ENCODE results near the gene TBC1D1. TPM values are rescaled to one million over a fixed set of nuclear protein-coding genes. Genes with fewer than 3 reads are reported as not detected.

TBC1D1 gene
- total RNA-seq, 1 donor from 2014 or later: 58.5 TPM

- H3K4me3 Mint-ChIP-seq (ENCODE audit: low read depth): no peak overlapping the region
- intact Hi-C loops (cut with micrococcal nuclease): no loop called here
Observed at GRCh38 chr4:38024206-38024509, 133.3 kb downstream of the TBC1D1 start.

GRCh38 chr4:38025665-38026064 is 134.8 kb downstream of the TBC1D1 start:
- Mint-ChIP-seq H3K4me1 (ENCODE audit: low read depth) (peaks cover 9% of the 10 kb centered on the region), H3K36me3 (ENCODE audit: low read depth) (peaks cover 54% of the 10 kb centered on the region), H3K9me3 (no peaks in the 10 kb centered on the region), H3K4me3 (ENCODE audit: low read depth) (no peak overlapping the region), H3K27me3 (ENCODE audit: low read depth) (no peaks in the 10 kb centered on the region), H3K27ac (no peak overlapping the region)
- DNase-seq (ENCODE audit: low spot score): no peak
- intact Hi-C loops (cut with micrococcal nuclease): no loop called here

More at GRCh38 chr4:38024206-38024509, 133.3 kb downstream of the TBC1D1 start:
- Mint-ChIP-seq H3K9me3 (no peaks in the 10 kb centered on the region), H3K4me1 (ENCODE audit: low read depth) (peaks cover 9% of the 10 kb centered on the region), H3K36me3 (ENCODE audit: low read depth) (peaks cover 47% of the 10 kb centered on the region), H3K27ac (no peak overlapping the region), H3K27me3 (ENCODE audit: low read depth) (no peaks in the 10 kb centered on the region)
- DNase-seq (ENCODE audit: low spot score): no peak

- intact Hi-C loops (cut with micrococcal nuclease): no loop called here
- Mint-ChIP-seq H3K27me3 (ENCODE audit: low read depth) (no peaks in the 10 kb centered on the region), H3K4me3 (ENCODE audit: low read depth) (no peak overlapping the region), H3K4me1 (ENCODE audit: low read depth) (peaks cover 9% of the 10 kb centered on the region), H3K9me3 (no peaks in the 10 kb centered on the region), H3K36me3 (ENCODE audit: low read depth) (peaks cover 48% of the 10 kb centered on the region), H3K27ac (no peak overlapping the region)
- DNase-seq (ENCODE audit: low spot score): no peak
Observed at GRCh38 chr4:38026158-38026740, 135.4 kb downstream of the TBC1D1 start.

- Mint-ChIP-seq H3K36me3 (ENCODE audit: low read depth) (peaks cover 23% of the 10 kb centered on the region), H3K4me1 (ENCODE audit: low read depth) (peaks cover 6% of the 10 kb centered on the region), H3K27ac (no peak overlapping the region), H3K9me3 (no peaks in the 10 kb centered on the region), H3K4me3 (ENCODE audit: low read depth) (no peak overlapping the region), H3K27me3 (ENCODE audit: low read depth) (no peaks in the 10 kb centered on the region)
- DNase-seq (ENCODE audit: low spot score): no peak
- intact Hi-C loops (cut with micrococcal nuclease): no loop called here
Observed at GRCh38 chr4:38030023-38030422, 139.1 kb downstream of the TBC1D1 start.

GRCh38 chr4:38034986-38035882 is 144.3 kb downstream of the TBC1D1 start:
- DNase-seq (ENCODE audit: low spot score): no peak
- intact Hi-C loops (cut with micrococcal nuclease): loop anchor here (1.0 to 5.0 kb wide), 3 partner anchors 232 to 583 kb away; a partner anchor contains a TSS
- Mint-ChIP-seq H3K27me3 (ENCODE audit: low read depth) (no peaks in the 10 kb centered on the region), H3K4me3 (ENCODE audit: low read depth) (no peak overlapping the region), H3K36me3 (ENCODE audit: low read depth) (peaks cover 17% of the 10 kb centered on the region), H3K9me3 (no peaks in the 10 kb centered on the region), H3K4me1 (ENCODE audit: low read depth) (no peaks in the 10 kb centered on the region), H3K27ac (no peak overlapping the region)

- no peak for DNase-seq (ENCODE audit: low spot score)
- H3K9me3 Mint-ChIP-seq: no peaks in the 10 kb centered on the region
- no peak overlapping the region for H3K27ac Mint-ChIP-seq
- no peaks in the 10 kb centered on the region for H3K4me1 Mint-ChIP-seq (ENCODE audit: low read depth)
- intact Hi-C loops (cut with micrococcal nuclease): loop anchor here (5.0 kb wide), 2 partner anchors 434 to 584 kb away; a partner anchor contains a TSS
- no peak overlapping the region for H3K4me3 Mint-ChIP-seq (ENCODE audit: low read depth)
- peaks cover 22% of the 10 kb centered on the region for H3K36me3 Mint-ChIP-seq (ENCODE audit: low read depth)
- no peaks in the 10 kb centered on the region for H3K27me3 Mint-ChIP-seq (ENCODE audit: low read depth)
Observed at GRCh38 chr4:38036548-38036947, 145.7 kb downstream of the TBC1D1 start.

GRCh38 chr4:38037612-38038011 is 146.7 kb downstream of the TBC1D1 start:
- Mint-ChIP-seq H3K36me3 (ENCODE audit: low read depth) (peaks cover 23% of the 10 kb centered on the region), H3K27me3 (ENCODE audit: low read depth) (no peaks in the 10 kb centered on the region), H3K9me3 (no peaks in the 10 kb centered on the region), H3K27ac (no peak overlapping the region), H3K4me1 (ENCODE audit: low read depth) (no peaks in the 10 kb centered on the region), H3K4me3 (ENCODE audit: low read depth) (no peak overlapping the region)
- no peak for DNase-seq (ENCODE audit: low spot score)
- intact Hi-C loops (cut with micrococcal nuclease): loop anchor here (5.0 kb wide), 2 partner anchors 435 to 585 kb away; a partner anchor contains a TSS

- no peaks in the 10 kb centered on the region for H3K4me1 Mint-ChIP-seq (ENCODE audit: low read depth)
- H3K27me3 Mint-ChIP-seq (ENCODE audit: low read depth): no peaks in the 10 kb centered on the region
- peaks cover 29% of the 10 kb centered on the region for H3K36me3 Mint-ChIP-seq (ENCODE audit: low read depth)
- no peak for DNase-seq (ENCODE audit: low spot score)
- intact Hi-C loops (cut with micrococcal nuclease): no loop called here
- H3K27ac Mint-ChIP-seq: no peak overlapping the region
- H3K4me3 Mint-ChIP-seq (ENCODE audit: low read depth): no peak overlapping the region
- H3K9me3 Mint-ChIP-seq: no peaks in the 10 kb centered on the region
Observed at GRCh38 chr4:38040619-38041018, 149.7 kb downstream of the TBC1D1 start.

- intact Hi-C loops (cut with micrococcal nuclease): no loop called here
- no peaks in the 10 kb centered on the region for H3K9me3 Mint-ChIP-seq
- no peaks in the 10 kb centered on the region for H3K27me3 Mint-ChIP-seq (ENCODE audit: low read depth)
- peaks cover 30% of the 10 kb centered on the region for H3K36me3 Mint-ChIP-seq (ENCODE audit: low read depth)
- H3K4me3 Mint-ChIP-seq (ENCODE audit: low read depth): no peak overlapping the region
- H3K4me1 Mint-ChIP-seq (ENCODE audit: low read depth): peaks cover 2% of the 10 kb centered on the region
- no peak overlapping the region for H3K27ac Mint-ChIP-seq
- DNase-seq (ENCODE audit: low spot score): no peak
Observed at GRCh38 chr4:38044060-38044459, 153.2 kb downstream of the TBC1D1 start.

- no peaks in the 10 kb centered on the region for H3K27me3 Mint-ChIP-seq (ENCODE audit: low read depth)
- no peaks in the 10 kb centered on the region for H3K9me3 Mint-ChIP-seq
- no peak overlapping the region for H3K27ac Mint-ChIP-seq
- no peak overlapping the region for H3K4me3 Mint-ChIP-seq (ENCODE audit: low read depth)
- intact Hi-C loops (cut with micrococcal nuclease): no loop called here
- H3K36me3 Mint-ChIP-seq (ENCODE audit: low read depth): peaks cover 40% of the 10 kb centered on the region
- no peak for DNase-seq (ENCODE audit: low spot score)
- H3K4me1 Mint-ChIP-seq (ENCODE audit: low read depth): peaks cover 2% of the 10 kb centered on the region
Observed at GRCh38 chr4:38045289-38045988, 154.6 kb downstream of the TBC1D1 start.

- H3K4me3 Mint-ChIP-seq (ENCODE audit: low read depth): no peak overlapping the region
Observed at GRCh38 chr4:38046727-38047489, 156.0 kb downstream of the TBC1D1 start.

GRCh38 chr4:38049545-38050170 is 158.8 kb downstream of the TBC1D1 start:
- H3K36me3 Mint-ChIP-seq (ENCODE audit: low read depth): peaks cover 35% of the 10 kb centered on the region
- no peak for DNase-seq (ENCODE audit: low spot score)
- H3K27ac Mint-ChIP-seq: no peak overlapping the region
- H3K27me3 Mint-ChIP-seq (ENCODE audit: low read depth): no peaks in the 10 kb centered on the region
- no peak overlapping the region for H3K4me3 Mint-ChIP-seq (ENCODE audit: low read depth)
- intact Hi-C loops (cut with micrococcal nuclease): no loop called here
- no peaks in the 10 kb centered on the region for H3K9me3 Mint-ChIP-seq
- H3K4me1 Mint-ChIP-seq (ENCODE audit: low read depth): peaks cover 2% of the 10 kb centered on the region

More at GRCh38 chr4:38046727-38047489, 156.0 kb downstream of the TBC1D1 start:
- intact Hi-C loops (cut with micrococcal nuclease): no loop called here
- Mint-ChIP-seq H3K36me3 (ENCODE audit: low read depth) (peaks cover 32% of the 10 kb centered on the region), H3K27me3 (ENCODE audit: low read depth) (no peaks in the 10 kb centered on the region), H3K4me1 (ENCODE audit: low read depth) (peaks cover 2% of the 10 kb centered on the region), H3K27ac (no peak overlapping the region), H3K9me3 (no peaks in the 10 kb centered on the region)
- no peak for DNase-seq (ENCODE audit: low spot score)
